WTC11 (cell line): ENCODE measurements around the gene MDK. TPM values are rescaled to one million over a fixed set of nuclear protein-coding genes. Genes with fewer than 3 reads are reported as not detected.
A peak's percentile ranks its signal among the peaks of the same experiment; 100 is the strongest.
"Not testable (repeated sequence)": the region's sequence is repeated elsewhere in the genome, so short reads cannot be mapped to it uniquely, and the experiment has no call there.

ENCODE experiments used
- ATAC-seq: fragments of 200-7000 bp; cut with Tn5 transposase; 2 replicates; pipeline ENCODE4 v1.10.0; 2021; ENCODE audit warnings: mild to moderate bottlenecking, moderate library complexity
- CTCF ChIA-PET: fragments of 300-600 bp; sonication (Branson Sonifier 250); formaldehyde crosslinking; loops from one replicate; lab custom pipeline; 2021; ENCODE audit warnings: antibody characterized with exemption; lab: Charles Lee
- POLR2A ChIA-PET: fragments of 350-600 bp; sonication (Branson Sonifier 250); formaldehyde crosslinking; loops from one replicate; lab custom pipeline; 2021; ENCODE audit warnings: antibody characterized with exemption; lab: Charles Lee
- DNase-seq: peaks from one replicate; pipeline ENCODE4 v3.0.0; 2021; ENCODE audit warnings: low spot score
- H3K27ac Mint-ChIP-seq: 2 replicates; pipeline ENCODE4 v1.8.0; 2021; ENCODE audit warnings: mixed read lengths
- H3K27me3 Mint-ChIP-seq: 2 replicates; pipeline ENCODE4 v1.8.0; 2021; ENCODE audit warnings: low read depth, mild to moderate bottlenecking, moderate library complexity, mixed read lengths
- H3K36me3 Mint-ChIP-seq: 2 replicates; pipeline ENCODE4 v1.8.0; 2021; ENCODE audit warnings: mixed read lengths
- H3K4me1 Mint-ChIP-seq: 2 replicates; pipeline ENCODE4 v1.8.0; 2022; ENCODE audit warnings: mixed read lengths
- H3K4me3 Mint-ChIP-seq: 2 replicates; pipeline ENCODE4 v1.8.0; 2021; ENCODE audit warnings: mild to moderate bottlenecking, moderate library complexity, mixed read lengths
- H3K9me3 Mint-ChIP-seq: 2 replicates; pipeline ENCODE4 v1.8.0; 2021; ENCODE audit warnings: mixed read lengths
- CBFB ChIP-seq: sonication (generic); formaldehyde crosslinking; IDR thresholded peaks from 2 replicates; pipeline ENCODE4 v1.8.1; 2022; ENCODE audit warnings: mild to moderate bottlenecking, low read depth, missing genetic modification reagents
- CDX4 ChIP-seq: fragments of 250-450 bp; sonication (Bioruptor Pico); IDR thresholded peaks from 2 replicates; pipeline ENCODE4 v1.9.0; 2021; ENCODE audit warnings: moderate library complexity, mild to moderate bottlenecking, inconsistent platforms, borderline replicate concordance
- CREB1 ChIP-seq: sonication (generic); formaldehyde crosslinking; IDR thresholded peaks from 2 replicates; pipeline ENCODE4 v1.8.0; 2023; ENCODE audit warnings: mild to moderate bottlenecking, missing genetic modification reagents
- ETV6 ChIP-seq: sonication (generic); formaldehyde crosslinking; IDR thresholded peaks from 2 replicates; pipeline ENCODE4 v1.8.1; 2022; ENCODE audit warnings: mild to moderate bottlenecking, missing genetic modification reagents
- FOXP1 ChIP-seq: sonication (generic); formaldehyde crosslinking; IDR thresholded peaks from 2 replicates; pipeline ENCODE4 v1.8.0; 2022; ENCODE audit warnings: missing genetic modification reagents, mild to moderate bottlenecking, moderate library complexity, borderline replicate concordance
- MAX ChIP-seq: sonication (generic); formaldehyde crosslinking; IDR thresholded peaks from 2 replicates; pipeline ENCODE4 v1.8.0; 2022; ENCODE audit warnings: mild to moderate bottlenecking, missing genetic modification reagents
- MLX ChIP-seq: sonication (generic); formaldehyde crosslinking; IDR thresholded peaks from 2 replicates; pipeline ENCODE4 v1.8.1; 2023; ENCODE audit warnings: mild to moderate bottlenecking, missing genetic modification reagents, moderate library complexity
- NR1H2 ChIP-seq: sonication (generic); formaldehyde crosslinking; IDR thresholded peaks from 2 replicates; pipeline ENCODE4 v1.9.0; 2021; ENCODE audit warnings: mild to moderate bottlenecking, moderate library complexity, missing genetic modification reagents
- PRRX2 ChIP-seq: fragments of 250-450 bp; sonication (Bioruptor Pico); IDR thresholded peaks from 2 replicates; pipeline ENCODE4 v1.8.0; 2021; ENCODE audit warnings: mild to moderate bottlenecking
- RELA ChIP-seq: sonication (generic); formaldehyde crosslinking; IDR thresholded peaks from 2 replicates; pipeline ENCODE4 v1.8.1; 2022; ENCODE audit warnings: missing genetic modification reagents, mild to moderate bottlenecking, borderline replicate concordance
- RORB ChIP-seq: fragments of 250-450 bp; sonication (Bioruptor Pico); IDR thresholded peaks from 2 replicates; pipeline ENCODE4 v1.9.0; 2021; ENCODE audit warnings: mild to moderate bottlenecking
- SMAD4 ChIP-seq: sonication (generic); formaldehyde crosslinking; IDR thresholded peaks from 2 replicates; pipeline ENCODE4 v1.8.0; 2022; ENCODE audit warnings: mild to moderate bottlenecking, missing genetic modification reagents
- SP1 ChIP-seq: sonication (generic); formaldehyde crosslinking; conservative IDR thresholded peaks from 2 replicates; pipeline ENCODE4 v1.8.1; 2022; ENCODE audit warnings: missing genetic modification reagents
- USF2 ChIP-seq: sonication (generic); formaldehyde crosslinking; IDR thresholded peaks from 2 replicates; pipeline ENCODE4 v1.8.1; 2023; ENCODE audit warnings: mild to moderate bottlenecking, missing genetic modification reagents, moderate library complexity
- ZMAT4 ChIP-seq: fragments of 250-450 bp; sonication (Bioruptor Pico); IDR thresholded peaks from 2 replicates; pipeline ENCODE4 v1.9.0; 2021; ENCODE audit warnings: mild to moderate bottlenecking
- ZNF423 ChIP-seq: fragments of 250-450 bp; sonication (Bioruptor Pico); IDR thresholded peaks from 2 replicates; pipeline ENCODE4 v2.1.2; 2022; ENCODE audit warnings: mild to moderate bottlenecking, moderate library complexity
- total RNA-seq: library from RNA; stranded (reverse); gene quantifications from 3 replicates; pipeline ENCODE4 v1.2.3, GENCODE V29; 2021

The MDK gene
- total RNA-seq, 1 experiment from 2014 or later: 560 TPM

GRCh38 chr11:46378296-46378695, 3.2 kb upstream of the MDK start:
- CTCF ChIA-PET: interaction anchor here (0.9 to 5.2 kb wide), 10 partner anchors 10 to 151 kb away, joined by 3 to 51 read pairs (median 4); no protein-coding TSS in a partner anchor
- H3K4me1 Mint-ChIP-seq: peaks cover 14% of the 10 kb centered on the region
- no peak overlapping the region for H3K4me3 Mint-ChIP-seq
- TF ChIP-seq CREB1 (no peak), PRRX2 (CRISPR knock-in tag) (no peak)
- ATAC-seq (no peak), DNase-seq (no peak)
- no peak overlapping the region for H3K27ac Mint-ChIP-seq
- H3K27me3 Mint-ChIP-seq: no peaks in the 10 kb centered on the region
- H3K9me3 Mint-ChIP-seq: no peaks in the 10 kb centered on the region
- POLR2A ChIA-PET: interaction anchor here (0.7 kb wide), 1 partner anchor 22 kb away, joined by 3 read pairs; no protein-coding TSS in a partner anchor
- H3K36me3 Mint-ChIP-seq: peaks cover 29% of the 10 kb centered on the region

- Mint-ChIP-seq H3K36me3 (peaks cover 26% of the 10 kb centered on the region), H3K27me3 (no peaks in the 10 kb centered on the region), H3K27ac (peak overlapping the region; percentile 57; the same call in 1 of the 2 replicates), H3K4me3 (peak overlapping the region; percentile 64), H3K9me3 (no peaks in the 10 kb centered on the region), H3K4me1 (peaks cover 20% of the 10 kb centered on the region)
- ATAC-seq (no peak), DNase-seq (no peak)
- CTCF ChIA-PET: interaction anchor here (0.8 to 5.2 kb wide), 10 partner anchors 10 to 151 kb away, joined by 3 to 51 read pairs (median 4); no protein-coding TSS in a partner anchor
- no peak for TF ChIP-seq RORB (CRISPR knock-in tag)
- TF ChIP-seq USF2 (CRISPR knock-in tag): no peak
- no peak for TF ChIP-seq CDX4 (CRISPR knock-in tag)
- no peak for TF ChIP-seq CBFB (CRISPR knock-in tag)
- 0 out of 2 replicates have a peak, but pooled peaks have one; percentile 0 for TF ChIP-seq SP1 (CRISPR knock-in tag)
- no peak for TF ChIP-seq MLX (CRISPR knock-in tag)
- no peak for TF ChIP-seq NR1H2 (CRISPR knock-in tag)
- TF ChIP-seq MAX (CRISPR knock-in tag): no peak
- no peak for TF ChIP-seq ETV6
- TF ChIP-seq SMAD4 (CRISPR knock-in tag): no peak
- TF ChIP-seq FOXP1 (CRISPR knock-in tag): 0 out of 2 replicates have a peak, but pooled peaks have one; percentile 16
- no peak for TF ChIP-seq ZMAT4 (CRISPR knock-in tag)
- POLR2A ChIA-PET: interaction anchor here (1.3 to 1.5 kb wide), 4 partner anchors 11 to 135 kb away, joined by 5 to 7 read pairs (median 6); no protein-coding TSS in a partner anchor
Observed at GRCh38 chr11:46378811-46379481, 2.5 kb upstream of the MDK start.

GRCh38 chr11:46379482-46380293, 1.8 kb upstream of the MDK start:
- H3K9me3 Mint-ChIP-seq, H3K27me3 Mint-ChIP-seq: not testable (repeated sequence)
- DNase-seq (peak; percentile 75), ATAC-seq (peak; percentile 44)
- peaks cover 23% of the 10 kb centered on the region for H3K36me3 Mint-ChIP-seq
- POLR2A ChIA-PET: interaction anchor here (1.3 to 1.5 kb wide), 4 partner anchors 10 to 136 kb away, joined by 5 to 7 read pairs (median 6); no protein-coding TSS in a partner anchor
- H3K4me1 Mint-ChIP-seq: peaks cover 21% of the 10 kb centered on the region
- peak overlapping the region; percentile 64 for H3K4me3 Mint-ChIP-seq
- 0 out of 2 replicates have a peak, but pooled peaks have one; percentile 77 for TF ChIP-seq RELA (CRISPR knock-in tag)
- TF ChIP-seq ZNF423 (CRISPR knock-in tag): peak; percentile 92
- peak; percentile 54 for TF ChIP-seq MAX (CRISPR knock-in tag)
- 0 out of 2 replicates have a peak, but pooled peaks have one; percentile 20 for TF ChIP-seq ETV6
- H3K27ac Mint-ChIP-seq: peak overlapping the region; percentile 57; the same call in 1 of the 2 replicates
- CTCF ChIA-PET: interaction anchor here (0.8 to 5.2 kb wide), 7 partner anchors 9 to 140 kb away, joined by 3 to 51 read pairs (median 4); no protein-coding TSS in a partner anchor
